ENCODE measurements around the gene HGD.
"Not testable (repeated sequence)": the region's sequence is repeated elsewhere in the genome, so short reads cannot be mapped to it uniquely, and the experiment has no call there.

The HGD gene

GRCh38 chr3:120678984-120679383 is 3.1 kb downstream of the HGD start:
- no peak for DNase-seq

GRCh38 chr3:120678331-120678947 is 3.6 kb downstream of the HGD start:
- peak; percentile 40 to 86 for DNase-seq

DNA sequence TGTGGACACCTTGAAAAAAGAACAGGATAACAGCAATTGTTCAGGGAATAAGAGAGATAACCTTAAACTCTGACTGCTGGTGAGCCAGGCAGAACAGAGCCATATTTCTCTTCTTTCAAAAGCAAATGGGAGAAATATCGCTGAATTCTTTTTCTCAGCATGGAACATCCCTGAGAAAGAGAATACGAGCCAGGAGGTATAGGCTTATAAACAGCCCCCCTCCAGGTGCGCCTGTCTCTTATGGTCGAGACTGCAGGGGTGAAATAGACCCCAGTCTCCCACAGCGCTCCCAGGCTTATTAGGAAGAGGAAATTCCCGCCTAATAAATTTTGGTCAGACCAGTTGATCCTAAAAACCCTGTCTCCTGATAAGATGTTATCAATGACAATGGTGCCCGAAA is 4.8 kb downstream of the HGD start:
- DNase-seq: not testable (repeated sequence)

DNA sequence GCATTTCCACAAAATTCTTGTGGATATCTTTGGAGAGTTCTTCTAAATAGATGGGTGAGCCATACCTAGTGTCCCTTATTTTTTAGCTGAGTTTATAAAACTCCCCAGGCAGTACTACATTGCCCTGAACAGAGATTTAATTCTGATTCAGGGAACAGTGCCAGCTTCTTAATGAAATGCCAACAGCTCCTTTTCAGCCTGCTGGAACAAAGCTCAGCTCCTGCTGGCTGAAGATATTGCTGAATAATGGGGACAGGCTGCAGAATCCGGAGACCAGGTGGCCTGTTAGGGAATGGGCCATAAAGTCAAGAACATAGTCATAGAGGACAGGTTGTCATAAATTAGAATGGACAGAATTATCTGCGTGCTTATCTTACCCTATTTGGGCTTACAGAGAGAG is 8.9 kb downstream of the HGD start:
- no peak for DNase-seq

DNA sequence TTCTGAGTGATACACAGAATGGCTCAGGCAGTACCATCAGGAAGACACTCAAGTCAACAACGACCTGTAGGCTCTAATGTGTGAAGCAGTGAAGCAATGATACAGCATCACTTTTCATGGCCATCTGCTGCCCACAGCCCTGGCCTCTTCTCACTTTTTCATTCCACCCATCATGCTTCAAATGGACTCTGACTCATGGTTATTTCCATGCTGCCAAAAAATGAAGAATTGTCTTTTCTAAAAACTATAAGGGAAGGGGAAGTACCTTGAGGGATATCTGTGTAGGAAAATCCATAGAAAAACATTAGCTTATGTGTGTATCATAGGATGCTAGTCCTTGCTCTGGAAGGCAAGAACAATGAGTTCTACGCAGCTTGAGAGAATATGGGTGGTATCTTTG is 11.5 kb downstream of the HGD start:
- DNase-seq: no peak

DNA sequence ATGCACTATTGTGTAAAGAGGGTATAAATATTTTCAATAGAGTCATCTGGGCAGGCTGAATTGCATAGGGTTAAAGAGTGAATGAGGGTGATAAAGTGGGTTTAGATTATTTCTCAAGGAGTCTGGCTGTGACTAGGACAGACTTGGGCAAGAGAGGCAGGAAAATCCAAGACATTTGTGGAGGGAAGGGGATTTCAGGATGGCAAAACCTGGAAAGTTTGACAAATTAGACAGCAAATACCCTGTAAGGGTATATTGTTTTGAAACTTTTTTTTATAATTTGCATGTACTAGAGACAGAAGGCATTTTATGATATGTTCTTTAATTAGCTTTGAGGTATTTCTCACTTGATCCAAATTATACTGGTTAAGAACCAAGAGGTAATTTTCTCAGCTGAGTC is 17.1 kb downstream of the HGD start:
- DNase-seq: no peak

- DNase-seq: no peak
Measured at GRCh38 chr3:120661945-120662344, 20.1 kb downstream of the HGD start.

- no peak for DNase-seq
Measured at GRCh38 chr3:120661106-120661905, 20.7 kb downstream of the HGD start.

DNA sequence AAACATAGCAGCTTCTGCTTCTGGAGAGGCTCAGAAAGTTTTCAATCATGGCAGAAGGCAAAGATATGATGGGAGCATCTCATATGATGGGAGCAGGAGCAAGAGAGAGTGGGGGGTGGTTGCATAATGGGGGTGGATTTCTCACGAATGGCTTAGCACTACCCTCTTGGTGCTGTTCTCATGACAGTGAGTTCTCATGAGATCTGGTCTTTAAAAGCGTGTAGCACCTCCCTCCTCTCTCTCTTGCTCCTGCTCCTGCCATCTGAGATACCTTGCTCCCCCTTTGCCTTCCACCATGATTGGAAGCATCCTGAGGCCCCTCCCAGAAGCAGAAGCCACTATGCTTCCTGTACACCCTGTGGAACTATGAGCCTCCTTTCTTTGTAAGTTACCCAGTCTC is 22.2 kb downstream of the HGD start:
- no peak for DNase-seq

DNA sequence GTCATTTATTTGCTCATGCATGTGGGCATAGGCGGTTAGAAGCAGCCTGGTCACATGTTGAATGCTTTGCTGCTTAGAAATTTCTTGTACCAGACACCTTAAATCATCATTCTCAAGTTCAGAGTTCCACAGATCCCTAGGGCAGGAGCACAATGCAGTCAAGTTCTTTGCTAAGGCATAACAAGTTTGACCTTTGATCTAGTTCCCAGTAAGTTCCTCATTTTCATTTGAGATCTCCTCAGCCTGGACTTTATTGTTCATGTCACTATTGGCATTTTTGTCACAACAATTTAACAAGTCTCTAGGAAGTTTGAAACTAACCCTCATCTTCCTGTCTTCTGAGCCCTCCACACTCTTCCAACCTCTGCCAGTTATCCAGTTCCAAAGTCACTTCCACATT is 22.8 kb downstream of the HGD start:
- DNase-seq: no peak

DNA sequence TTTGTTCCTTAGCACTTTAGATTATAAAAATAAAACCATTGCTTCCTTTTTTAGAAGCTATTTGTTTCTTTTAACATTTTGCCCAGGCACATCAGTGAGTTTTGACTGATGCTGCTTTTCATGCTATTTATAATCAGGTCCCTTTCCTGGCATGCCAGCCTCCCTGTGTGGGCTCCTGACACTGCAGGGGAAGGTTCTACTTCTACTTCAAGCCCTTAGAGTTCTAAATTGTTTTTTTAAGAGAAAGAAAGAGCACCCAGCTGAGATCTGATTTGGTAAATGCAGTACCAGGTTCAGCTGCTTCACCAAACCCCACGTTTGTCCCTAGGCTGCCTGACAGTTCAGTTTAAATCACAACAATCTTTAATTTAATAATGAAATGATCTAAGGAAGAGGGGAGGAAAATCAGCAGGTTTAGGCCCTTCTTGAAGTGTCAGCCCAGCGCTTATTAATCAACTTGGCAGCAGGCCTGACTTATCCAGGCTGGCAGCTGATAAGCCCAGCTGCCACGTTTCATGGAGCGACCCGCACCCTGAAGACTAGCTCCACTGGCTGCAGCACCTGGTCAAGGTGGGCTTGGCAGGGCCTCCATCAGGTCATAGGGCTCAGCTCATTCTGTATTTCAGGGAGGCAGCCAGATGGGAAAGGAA is 29.0 kb downstream of the HGD start:
- DNase-seq: no peak

GRCh38 chr3:120652281-120652680 is 29.8 kb downstream of the HGD start:
- no peak for DNase-seq

- DNase-seq: no peak
Measured at GRCh38 chr3:120650311-120650710, 31.7 kb downstream of the HGD start.

DNA sequence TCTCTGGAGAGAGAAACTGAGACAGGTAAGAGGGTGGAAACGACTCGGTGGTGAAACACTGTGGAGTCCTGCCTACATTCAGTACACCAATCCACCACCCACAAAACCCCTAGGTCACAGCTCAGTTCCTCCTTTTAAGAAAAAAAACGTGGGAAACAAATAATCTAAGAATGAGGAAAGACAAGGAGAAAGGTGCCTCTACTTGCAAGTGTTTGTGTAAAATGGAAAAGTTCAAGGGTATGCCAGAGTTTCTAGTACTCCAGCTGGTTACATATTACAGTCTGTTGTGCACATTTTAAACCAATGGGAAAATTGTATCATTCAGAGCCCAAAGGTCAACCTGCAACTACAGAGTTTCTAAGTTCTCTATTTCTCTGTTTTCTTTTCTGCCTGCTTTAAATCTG is 32.2 kb downstream of the HGD start:
- no peak for DNase-seq

DNA sequence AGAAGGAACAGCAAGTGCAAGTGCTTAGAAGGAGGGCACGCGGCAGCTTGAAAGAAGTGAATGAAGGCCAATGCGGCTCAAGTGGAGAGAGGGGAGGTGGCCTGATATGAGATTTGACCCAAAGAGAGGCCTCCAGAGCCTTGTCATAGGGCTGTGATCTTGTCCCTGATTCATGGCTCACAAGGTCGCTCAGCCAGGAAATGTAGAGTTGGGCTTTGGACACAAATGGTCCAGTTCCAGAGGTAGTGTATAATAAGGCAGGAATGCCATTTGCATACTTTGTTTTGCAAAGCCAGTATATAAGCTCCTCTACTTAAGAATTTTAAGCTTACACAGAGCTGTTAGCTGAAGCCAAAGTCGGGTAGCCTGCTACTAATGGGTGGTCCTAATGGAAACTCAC is 33.7 kb downstream of the HGD start:
- DNase-seq: no peak

DNA sequence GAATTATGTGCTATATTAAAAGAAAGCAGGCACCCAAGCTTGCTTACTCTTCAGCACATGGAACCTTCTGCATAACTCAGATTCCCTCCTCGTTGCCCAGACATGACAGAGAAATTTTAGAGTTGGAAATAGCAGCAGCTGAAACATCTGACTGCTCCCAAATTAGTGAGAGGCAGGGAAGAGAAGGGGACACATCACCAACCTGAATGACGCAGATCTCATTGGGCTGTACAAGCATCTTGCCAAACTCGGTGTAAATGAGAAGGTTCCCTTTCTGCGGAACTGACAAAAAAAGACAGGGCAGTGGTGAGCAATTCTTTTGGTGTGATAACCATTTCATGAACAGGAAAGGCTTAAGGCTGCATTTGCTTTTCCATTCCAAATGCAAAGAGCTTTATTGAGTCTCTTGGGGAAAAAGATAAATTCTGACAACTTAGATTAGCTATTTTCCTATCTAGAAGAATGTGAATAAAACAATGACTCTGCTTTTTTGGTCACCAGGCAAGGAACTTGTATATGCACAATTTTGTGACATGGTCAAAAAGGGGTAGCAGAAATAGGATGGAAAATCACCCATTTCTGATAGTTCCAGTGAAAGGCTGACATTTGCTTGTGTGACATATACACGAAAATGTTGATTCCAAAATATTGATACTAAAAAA is 35.1 kb downstream of the HGD start:
- no peak for DNase-seq

- DNase-seq: peak in 1 of 2 donors; percentile 12
Measured at GRCh38 chr3:120645083-120645845, 36.8 kb downstream of the HGD start.

GRCh38 chr3:120642368-120642948 is 39.6 kb downstream of the HGD start:
- no peak for DNase-seq

DNA sequence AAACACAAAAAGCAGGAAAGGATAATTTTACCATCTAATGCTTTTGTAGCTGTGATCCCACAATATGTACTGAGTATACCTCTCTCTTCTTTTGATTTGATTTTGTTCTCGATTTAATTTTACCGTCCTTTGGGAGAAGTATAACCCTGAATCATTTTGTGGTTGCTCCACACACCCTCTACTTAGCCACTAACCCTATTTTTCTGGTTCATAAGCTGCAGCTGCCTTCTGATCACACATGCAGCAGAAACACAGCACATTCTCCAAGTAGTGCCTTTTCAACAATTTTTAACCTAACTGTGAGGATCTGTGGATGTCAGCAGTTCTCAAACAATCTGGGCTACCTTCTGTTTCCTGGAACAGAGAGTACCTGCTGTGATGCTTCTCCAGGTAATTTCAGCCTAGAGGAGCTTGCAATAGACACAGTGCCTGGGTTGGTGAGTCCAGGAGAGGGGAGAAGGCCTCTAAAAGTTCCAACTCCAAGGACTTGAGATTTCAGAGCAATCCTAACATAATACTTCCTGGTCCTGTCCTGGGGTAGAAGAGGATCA is 40.3 kb downstream of the HGD start:
- DNase-seq: peak in 1 of 2 donors; percentile 14

DNA sequence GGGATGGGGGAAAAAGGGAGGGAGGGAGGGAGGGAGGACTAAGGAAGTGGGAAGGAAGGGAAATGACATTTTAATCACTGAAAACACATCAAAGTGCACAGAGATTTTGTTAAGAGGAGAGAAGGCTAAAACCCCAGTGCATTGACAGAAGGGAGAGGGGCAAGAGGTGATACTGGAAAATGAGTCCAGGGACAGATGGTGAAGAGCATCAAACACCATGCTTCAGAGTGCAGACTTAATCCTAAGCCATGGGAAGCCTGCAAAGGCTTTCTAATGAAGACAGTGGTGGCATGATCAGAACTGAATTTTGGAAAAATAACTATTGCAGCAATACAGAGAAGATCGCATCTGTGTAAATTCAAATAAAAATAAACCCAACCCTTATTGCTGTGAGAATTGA is 41.8 kb downstream of the HGD start:
- no peak for DNase-seq

DNA sequence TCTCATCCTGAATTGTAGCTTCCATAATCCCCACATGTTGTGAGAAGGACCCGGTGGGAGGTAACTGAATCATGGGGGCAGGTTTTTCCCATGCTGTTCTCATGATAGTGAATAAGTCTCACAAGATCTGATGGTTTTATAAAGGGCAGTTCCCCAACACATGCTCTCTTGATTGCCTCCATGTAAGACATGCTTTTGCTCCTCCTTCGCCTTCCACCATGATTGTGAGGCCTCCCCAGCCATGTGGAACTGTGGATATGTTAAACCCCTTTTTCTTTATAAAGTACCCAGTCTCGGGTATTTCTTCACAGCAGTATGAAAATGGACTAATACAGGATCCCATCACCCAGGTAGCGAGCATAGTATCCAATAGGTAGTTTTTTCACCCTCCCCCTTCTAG is 43.2 kb downstream of the HGD start:
- DNase-seq: not testable (repeated sequence)

Data from hippocampal formation (tissue), 2 donors.